Neural progenitor cell (in vitro differentiated cells): ENCODE data around the gene CCDC73.

Experiments used
- EZH2 ChIP-seq: fragments of 200-600 bp; sonication (generic); IDR thresholded peaks from 2 replicates; pipeline ENCODE4 v1.6.1; 2017; ENCODE audit warnings: antibody characterized with exemption, mild to moderate bottlenecking, moderate library complexity
- EZH2phosphoT487 ChIP-seq: fragments of 200-600 bp; sonication (generic); IDR thresholded peaks from 2 replicates; pipeline ENCODE4 v1.6.1; 2017; ENCODE audit warnings: antibody characterized with exemption
- TF ChIP-seq, protein P1 (sequence below): fragments of 200-600 bp; sonication (generic); IDR thresholded peaks from 2 replicates; pipeline ENCODE4 v1.5.1; 2017; ENCODE audit warnings: antibody characterized with exemption, mild to moderate bottlenecking

DNA sequence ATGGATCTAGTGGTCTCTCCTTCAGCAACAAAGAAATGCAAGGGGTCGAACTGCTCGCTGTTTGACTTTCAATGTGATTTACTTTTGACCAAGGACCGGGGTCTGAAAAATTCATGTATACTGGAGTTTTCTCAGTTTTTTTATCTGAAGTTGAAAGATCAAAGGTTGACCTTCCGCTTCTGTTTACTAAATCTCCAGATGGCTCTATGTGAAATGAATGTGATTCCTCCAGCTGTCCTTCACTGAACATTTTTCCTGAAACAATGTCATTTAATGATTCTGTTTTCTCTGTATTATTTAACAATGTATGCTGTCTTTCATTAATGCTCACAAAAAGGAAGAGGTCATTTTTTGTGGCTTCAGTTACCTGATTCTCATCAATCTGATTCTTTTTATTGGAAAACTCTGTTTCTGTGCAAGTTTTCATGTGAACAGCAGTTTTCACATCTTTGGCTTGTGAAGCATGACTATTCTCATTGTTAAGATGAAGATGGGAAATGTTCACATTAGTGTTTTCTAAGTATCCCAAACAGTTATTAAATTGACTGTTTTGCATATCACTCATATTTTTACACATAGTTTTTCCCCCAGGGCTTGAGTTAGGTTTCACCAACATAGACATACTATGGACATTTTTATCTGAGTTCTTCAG is 180.8 kb downstream of the CCDC73 start:
- TF ChIP-seq, protein P1, sequence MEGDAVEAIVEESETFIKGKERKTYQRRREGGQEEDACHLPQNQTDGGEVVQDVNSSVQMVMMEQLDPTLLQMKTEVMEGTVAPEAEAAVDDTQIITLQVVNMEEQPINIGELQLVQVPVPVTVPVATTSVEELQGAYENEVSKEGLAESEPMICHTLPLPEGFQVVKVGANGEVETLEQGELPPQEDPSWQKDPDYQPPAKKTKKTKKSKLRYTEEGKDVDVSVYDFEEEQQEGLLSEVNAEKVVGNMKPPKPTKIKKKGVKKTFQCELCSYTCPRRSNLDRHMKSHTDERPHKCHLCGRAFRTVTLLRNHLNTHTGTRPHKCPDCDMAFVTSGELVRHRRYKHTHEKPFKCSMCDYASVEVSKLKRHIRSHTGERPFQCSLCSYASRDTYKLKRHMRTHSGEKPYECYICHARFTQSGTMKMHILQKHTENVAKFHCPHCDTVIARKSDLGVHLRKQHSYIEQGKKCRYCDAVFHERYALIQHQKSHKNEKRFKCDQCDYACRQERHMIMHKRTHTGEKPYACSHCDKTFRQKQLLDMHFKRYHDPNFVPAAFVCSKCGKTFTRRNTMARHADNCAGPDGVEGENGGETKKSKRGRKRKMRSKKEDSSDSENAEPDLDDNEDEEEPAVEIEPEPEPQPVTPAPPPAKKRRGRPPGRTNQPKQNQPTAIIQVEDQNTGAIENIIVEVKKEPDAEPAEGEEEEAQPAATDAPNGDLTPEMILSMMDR, result no peak
- no peak for TF ChIP-seq EZH2
- no peak for TF ChIP-seq EZH2phosphoT487
